Activated T-cell treated with anti-CD3 and anti-CD28 coated beads for 4 hours (primary cell): ENCODE data around the gene CENPP.

Source experiments
- DNase-seq: peaks from one replicate; pipeline ENCODE4 v3.0.0-alpha.2; 2020

CENPP gene

GRCh38 chr9:92325269-92325990 is at the start of gene CENPP, which contains the start of gene NOL8:
TSS of gene CENPP (plus strand) at chr9:92325953.
TSS of gene NOL8 (minus strand) at chr9:92325350. CDS start at chr9:92324161, 1,189 bp downstream.
- DNase-seq, result peak; percentile 71

GRCh38 chr9:92276331-92277032 is 49.3 kb upstream of the CENPP start:
- DNase-seq, result no peak

- no peak for DNase-seq
These were observed 47.6 kb upstream of the CENPP start for GRCh38 chr9:92278110-92278509.

GRCh38 chr9:92279302-92279701 is 46.5 kb upstream of the CENPP start:
- DNase-seq, result no peak

GRCh38 chr9:92289708-92290390 is 35.9 kb upstream of the CENPP start:
- no peak for DNase-seq

- DNase-seq, result no peak
These were observed 34.8 kb upstream of the CENPP start for GRCh38 chr9:92290785-92291429.

GRCh38 chr9:92291577-92291976 is 34.2 kb upstream of the CENPP start:
- DNase-seq, result no peak

GRCh38 chr9:92292338-92293074 is 33.2 kb upstream of the CENPP start:
- no peak for DNase-seq

- DNase-seq, result no peak
These were observed 32.7 kb upstream of the CENPP start for GRCh38 chr9:92293075-92293354.

- peak; percentile 100 for DNase-seq
These were observed 32.1 kb upstream of the CENPP start, which contains the start of gene IARS1 for GRCh38 chr9:92293452-92294296. TSS of gene IARS1 (minus strand) at chr9:92293697. CDS start at chr9:92289419, 4,278 bp downstream.

GRCh38 chr9:92294297-92294676 is 31.5 kb upstream of the CENPP start:
- no peak for DNase-seq

GRCh38 chr9:92295240-92295790 is 30.4 kb upstream of the CENPP start:
- no peak for DNase-seq

GRCh38 chr9:92295827-92296258 is 29.9 kb upstream of the CENPP start:
- DNase-seq, result no peak

GRCh38 chr9:92297611-92298010 is 28.1 kb upstream of the CENPP start:
- no peak for DNase-seq

- DNase-seq, result no peak
These were observed 27.7 kb upstream of the CENPP start for GRCh38 chr9:92298036-92298435.

GRCh38 chr9:92299116-92299515 is 26.6 kb upstream of the CENPP start:
- DNase-seq, result no peak

- no peak for DNase-seq
These were observed 24.8 kb upstream of the CENPP start for GRCh38 chr9:92300936-92301335.

- no peak for DNase-seq
These were observed 16.9 kb upstream of the CENPP start for GRCh38 chr9:92308893-92309292.

- DNase-seq, result no peak
These were observed 15.2 kb upstream of the CENPP start for GRCh38 chr9:92310562-92310961.

GRCh38 chr9:92312887-92313623 is 12.7 kb upstream of the CENPP start:
- no peak for DNase-seq

GRCh38 chr9:92313624-92314012 is 12.1 kb upstream of the CENPP start:
- no peak for DNase-seq
